ENCODE data around the gene CLDN6. TPM values are rescaled to one million over a fixed set of nuclear protein-coding genes. Genes with fewer than 3 reads are reported as not detected.

CLDN6 gene
- total RNA-seq, 1 experiment from 2014 or later: 0.21 TPM

- Histone ChIP-seq H3K36me3 (ENCODE audit: insufficient read depth, low read length, poor library complexity, severe bottlenecking) (no peaks in the 10 kb centered on the region), H3K27ac (ENCODE audit: low read depth, low read length, poor library complexity, severe bottlenecking) (no peak overlapping the region), H3K9me3 (ENCODE audit: low read depth, low read length, poor library complexity, severe bottlenecking) (no peaks in the 10 kb centered on the region), H3K27me3 (replicated peaks; ENCODE audit: insufficient read depth, low read depth, low read length, poor library complexity) (no peaks in the 10 kb centered on the region), H3K4me3 (ENCODE audit: low read depth, low read length, poor library complexity, severe bottlenecking) (peak overlapping the region; percentile 63), H3K4me1 (ENCODE audit: insufficient read depth, low read length, poor library complexity, severe bottlenecking) (peaks cover 29% of the 10 kb centered on the region)
- POLR2A ChIA-PET (ENCODE audit: low non-redundant PET): interaction anchor here (0.6 kb wide), 1 partner anchor 7 kb away, joined by 8 read pairs; no protein-coding TSS in a partner anchor
- DNase-seq (ENCODE audit: low spot score): no peak
- TF ChIP-seq EZH2 (IDR thresholded peaks at IDR 0.05; ENCODE audit: borderline replicate concordance, low read depth, low read length, poor library complexity, severe bottlenecking) (no peak), CTCF (conservative IDR thresholded peaks at IDR 0.05; ENCODE audit: low read depth, low read length) (no peak)
- no TSS peak for BruUV-seq (replicated peaks)
- intact Hi-C loops (cut with micrococcal nuclease; ENCODE audit: unreplicated experiment): no loop called here
- CTCF ChIA-PET: interaction anchor here (0.9 to 1.1 kb wide), 4 partner anchors 9 to 110 kb away, joined by 3 to 6 read pairs (median 4); no protein-coding TSS in a partner anchor
These were observed 1.7 kb upstream of the CLDN6 start for GRCh38 chr16:3019594-3020246.

GRCh38 chr16:3017344-3017743 is 639 bp downstream of the CLDN6 start:
- no peaks in the 10 kb centered on the region for H3K36me3 ChIP-seq (ENCODE audit: insufficient read depth, low read length, poor library complexity, severe bottlenecking)
- peaks cover 17% of the 10 kb centered on the region for H3K4me1 ChIP-seq (ENCODE audit: insufficient read depth, low read length, poor library complexity, severe bottlenecking)
- H3K4me3 ChIP-seq (ENCODE audit: low read depth, low read length, poor library complexity, severe bottlenecking): no peak overlapping the region
- TF ChIP-seq EZH2 (IDR thresholded peaks at IDR 0.05; ENCODE audit: borderline replicate concordance, low read depth, low read length, poor library complexity, severe bottlenecking) (no peak), CTCF (conservative IDR thresholded peaks at IDR 0.05; ENCODE audit: low read depth, low read length) (no peak)
- H3K27ac ChIP-seq (ENCODE audit: low read depth, low read length, poor library complexity, severe bottlenecking): no peak overlapping the region
- POLR2A ChIA-PET (ENCODE audit: low non-redundant PET): no interaction called here
- CTCF ChIA-PET: no interaction called here
- no peaks in the 10 kb centered on the region for H3K9me3 ChIP-seq (ENCODE audit: low read depth, low read length, poor library complexity, severe bottlenecking)
- BruUV-seq (replicated peaks): no TSS peak
- H3K27me3 ChIP-seq (replicated peaks; ENCODE audit: insufficient read depth, low read depth, low read length, poor library complexity): peaks cover 22% of the 10 kb centered on the region
- no peak for DNase-seq (ENCODE audit: low spot score)
- intact Hi-C loops (cut with micrococcal nuclease; ENCODE audit: unreplicated experiment): no loop called here

GRCh38 chr16:3015865-3016521 is 2.0 kb downstream of the CLDN6 start:
- Histone ChIP-seq H3K9me3 (ENCODE audit: low read depth, low read length, poor library complexity, severe bottlenecking) (no peaks in the 10 kb centered on the region), H3K4me1 (ENCODE audit: insufficient read depth, low read length, poor library complexity, severe bottlenecking) (peaks cover 8% of the 10 kb centered on the region), H3K36me3 (ENCODE audit: insufficient read depth, low read length, poor library complexity, severe bottlenecking) (no peaks in the 10 kb centered on the region), H3K27ac (ENCODE audit: low read depth, low read length, poor library complexity, severe bottlenecking) (no peak overlapping the region), H3K4me3 (ENCODE audit: low read depth, low read length, poor library complexity, severe bottlenecking) (no peak overlapping the region), H3K27me3 (replicated peaks; ENCODE audit: insufficient read depth, low read depth, low read length, poor library complexity) (peaks cover 34% of the 10 kb centered on the region)
- DNase-seq (ENCODE audit: low spot score): no peak
- TF ChIP-seq EZH2 (IDR thresholded peaks at IDR 0.05; ENCODE audit: borderline replicate concordance, low read depth, low read length, poor library complexity, severe bottlenecking): no peak
- no peak for TF ChIP-seq CTCF (conservative IDR thresholded peaks at IDR 0.05; ENCODE audit: low read depth, low read length)
- ChIA-PET CTCF (no interaction called here), POLR2A (ENCODE audit: low non-redundant PET) (no interaction called here)
- no TSS peak for BruUV-seq (replicated peaks)
- intact Hi-C loops (cut with micrococcal nuclease; ENCODE audit: unreplicated experiment): no loop called here
